SK-N-SH (cell line): ENCODE measurements around the gene FGGY.

Source experiments
- FOXM1 ChIP-seq: IDR thresholded peaks from 2 replicates; pipeline ENCODE4 v1.4.0; 2012; ENCODE audit warnings: low read depth, mild to moderate bottlenecking
- TF ChIP-seq, protein P1 (sequence below): fragments of 200-600 bp; sonication (generic); IDR thresholded peaks from 2 replicates; pipeline ENCODE4 v1.6.1; 2017; ENCODE audit warnings: antibody characterized with exemption, mild to moderate bottlenecking, moderate library complexity

DNA sequence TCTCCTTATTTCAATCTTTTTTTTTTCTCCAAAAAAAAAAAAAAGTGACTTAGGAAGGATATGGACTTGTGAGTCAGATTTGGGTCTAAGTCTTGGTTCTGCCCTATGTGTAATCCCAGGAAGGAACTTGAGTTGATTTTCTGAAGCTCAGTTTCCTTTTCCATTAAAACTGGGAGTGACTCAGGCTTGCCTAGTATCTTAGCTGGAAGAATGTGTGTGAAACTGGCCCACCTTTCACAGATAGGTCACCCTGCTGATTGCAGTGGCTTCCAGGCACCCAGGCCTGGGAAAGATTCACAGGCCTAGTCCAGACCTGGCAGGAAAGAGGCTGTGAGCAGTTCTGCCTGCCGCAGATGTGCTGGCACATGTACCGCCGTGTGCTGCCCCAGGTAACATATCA is 299.5 kb downstream of the FGGY start:
- TF ChIP-seq, protein P1, sequence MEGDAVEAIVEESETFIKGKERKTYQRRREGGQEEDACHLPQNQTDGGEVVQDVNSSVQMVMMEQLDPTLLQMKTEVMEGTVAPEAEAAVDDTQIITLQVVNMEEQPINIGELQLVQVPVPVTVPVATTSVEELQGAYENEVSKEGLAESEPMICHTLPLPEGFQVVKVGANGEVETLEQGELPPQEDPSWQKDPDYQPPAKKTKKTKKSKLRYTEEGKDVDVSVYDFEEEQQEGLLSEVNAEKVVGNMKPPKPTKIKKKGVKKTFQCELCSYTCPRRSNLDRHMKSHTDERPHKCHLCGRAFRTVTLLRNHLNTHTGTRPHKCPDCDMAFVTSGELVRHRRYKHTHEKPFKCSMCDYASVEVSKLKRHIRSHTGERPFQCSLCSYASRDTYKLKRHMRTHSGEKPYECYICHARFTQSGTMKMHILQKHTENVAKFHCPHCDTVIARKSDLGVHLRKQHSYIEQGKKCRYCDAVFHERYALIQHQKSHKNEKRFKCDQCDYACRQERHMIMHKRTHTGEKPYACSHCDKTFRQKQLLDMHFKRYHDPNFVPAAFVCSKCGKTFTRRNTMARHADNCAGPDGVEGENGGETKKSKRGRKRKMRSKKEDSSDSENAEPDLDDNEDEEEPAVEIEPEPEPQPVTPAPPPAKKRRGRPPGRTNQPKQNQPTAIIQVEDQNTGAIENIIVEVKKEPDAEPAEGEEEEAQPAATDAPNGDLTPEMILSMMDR = no peak
- TF ChIP-seq FOXM1 = no peak
